HG03139 (cell line): ENCODE results near the gene CES1.
A peak's percentile ranks its signal among the peaks of the same experiment; 100 is the strongest.
"Not testable (repeated sequence)": the region's sequence is repeated elsewhere in the genome, so short reads cannot be mapped to it uniquely, and the experiment has no call there.

Experiments used
- ATAC-seq: cut with Tn5 transposase; IDR thresholded peaks from one replicate; pipeline ENCODE4 v1.9.1; 2021; ENCODE audit not compliant: unreplicated experiment

Gene CES1

DNA sequence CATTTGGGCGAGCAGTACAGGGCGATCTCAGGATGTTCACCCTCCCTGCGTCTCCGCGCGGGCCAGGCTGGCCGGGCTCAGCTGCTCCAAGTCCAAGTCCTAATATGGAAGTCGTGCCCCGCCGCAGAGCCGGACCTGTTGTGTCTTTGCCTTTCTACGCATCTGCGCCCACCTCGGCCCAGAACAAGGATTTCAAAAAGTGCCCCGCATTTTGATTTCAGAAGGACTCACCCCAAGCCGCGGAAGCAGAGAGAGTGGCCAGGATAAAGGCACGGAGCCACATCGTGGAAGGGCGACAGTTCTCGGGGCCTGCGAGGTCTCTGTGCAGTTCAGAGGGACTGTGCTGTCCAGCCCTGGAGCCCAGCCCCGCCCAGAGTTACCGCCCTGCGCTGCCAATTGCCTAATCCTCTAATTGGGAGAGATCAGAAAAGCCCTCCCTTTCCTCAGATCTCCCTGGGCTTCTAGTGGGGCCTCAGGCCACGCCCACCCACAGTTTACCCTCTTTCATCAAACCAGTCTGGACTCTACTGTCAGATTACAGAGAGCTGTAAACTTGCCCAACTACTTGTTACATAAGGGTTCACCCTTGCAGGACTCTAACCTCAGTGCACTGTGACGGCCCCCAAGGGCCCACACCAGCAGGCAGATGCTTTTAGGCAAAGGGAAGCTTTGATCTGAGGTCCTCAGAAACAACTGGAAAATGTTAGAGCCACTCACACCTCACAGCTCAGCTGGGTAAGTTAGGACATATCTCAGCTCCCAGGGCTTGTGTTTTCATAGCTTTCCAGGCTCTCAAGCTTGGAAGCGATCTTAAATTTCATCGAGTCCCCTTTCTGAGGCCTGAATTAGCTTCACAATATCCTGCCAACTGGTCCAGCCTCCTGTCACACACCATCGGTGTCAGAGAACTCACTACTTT, at the start of gene CES1:
TSS of gene CES1 (minus strand) at position 324 of the 919 bp plus-strand sequence. CDS start at position 283, 41 bp downstream.
- no peak for ATAC-seq

DNA sequence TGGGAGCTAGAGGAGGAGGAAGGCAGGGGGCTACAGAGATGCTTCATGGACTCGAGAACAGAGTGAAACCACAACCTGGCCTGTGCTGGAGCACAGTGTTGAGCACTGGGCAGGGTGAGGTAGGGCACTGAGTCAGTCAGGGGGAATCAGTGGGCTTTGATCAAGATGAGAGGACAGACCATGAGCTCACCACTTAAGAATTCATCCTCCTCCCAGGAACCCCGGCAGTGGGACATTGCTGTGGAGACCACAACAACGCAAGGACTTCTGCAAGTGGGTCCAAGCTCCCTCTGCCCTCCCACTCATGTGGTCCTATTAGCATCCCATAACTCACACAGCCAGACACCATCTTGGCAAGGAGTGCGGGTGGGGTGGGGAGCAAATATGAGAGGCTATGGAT, 44.0 kb upstream of the CES1 start:
- ATAC-seq, result no peak

DNA sequence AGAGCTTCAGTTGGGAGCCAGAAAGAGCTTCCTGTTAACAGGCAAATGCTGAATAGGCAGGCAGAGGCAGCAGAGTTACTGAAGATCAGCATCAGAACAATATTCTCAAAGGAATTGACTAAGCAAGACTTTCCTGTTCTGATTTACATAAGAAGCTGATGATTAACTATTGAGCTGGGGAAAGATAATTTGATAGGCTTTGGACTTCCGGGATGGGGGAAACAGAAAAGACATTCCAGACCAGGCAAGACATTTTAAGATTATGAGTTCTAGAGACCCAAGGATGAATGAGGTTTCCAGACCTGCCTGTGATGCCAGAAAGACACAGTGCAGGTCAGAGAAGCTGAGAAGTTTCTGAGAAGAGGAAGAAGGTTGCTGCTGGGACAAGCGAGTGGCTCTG, 42.4 kb upstream of the CES1 start, which contains the start of gene CES5A:
TSS of gene CES5A (minus strand) at position 101 of the 400 bp plus-strand sequence. CDS start 152 bp downstream, outside the sequence.
- ATAC-seq, result no peak

DNA sequence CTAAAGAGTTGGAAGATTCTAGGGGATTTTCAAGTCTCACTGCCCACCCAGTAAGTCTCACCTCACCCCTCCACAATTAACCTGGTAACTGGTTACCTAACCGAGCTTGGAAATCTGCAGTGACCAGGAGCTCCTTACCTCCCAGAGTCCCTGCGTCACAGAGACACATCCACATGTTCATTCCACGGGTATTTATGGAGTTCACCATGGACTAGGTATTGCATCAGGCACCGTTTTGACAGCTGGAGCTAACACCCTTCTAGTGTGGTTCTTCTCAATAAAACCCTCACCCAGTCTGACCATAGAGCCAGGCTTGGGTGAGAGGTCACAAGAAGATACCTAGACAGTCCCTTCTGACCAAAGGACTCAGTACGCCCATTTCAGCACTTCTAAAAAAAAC, 40.2 kb upstream of the CES1 start:
- no peak for ATAC-seq

DNA sequence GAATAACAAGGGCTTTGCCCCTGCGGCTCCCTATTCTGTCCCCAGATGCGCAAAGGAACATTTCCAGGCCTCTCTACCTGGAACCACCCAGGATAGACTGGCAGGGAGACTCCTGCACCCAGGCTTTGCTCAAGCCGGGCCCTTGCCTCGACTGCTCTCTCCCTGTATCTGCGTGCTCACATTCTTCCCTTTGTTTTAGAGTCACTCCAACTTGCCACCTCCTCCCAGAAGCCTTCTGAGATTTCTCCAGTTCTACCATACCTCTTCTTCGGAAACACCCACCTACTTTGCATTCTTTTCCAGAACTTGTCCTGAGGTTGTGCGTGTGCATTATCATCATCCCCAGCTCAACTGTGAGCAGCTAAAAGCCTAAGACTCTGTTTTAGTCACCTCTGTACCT, 39.2 kb upstream of the CES1 start:
- no peak for ATAC-seq

DNA sequence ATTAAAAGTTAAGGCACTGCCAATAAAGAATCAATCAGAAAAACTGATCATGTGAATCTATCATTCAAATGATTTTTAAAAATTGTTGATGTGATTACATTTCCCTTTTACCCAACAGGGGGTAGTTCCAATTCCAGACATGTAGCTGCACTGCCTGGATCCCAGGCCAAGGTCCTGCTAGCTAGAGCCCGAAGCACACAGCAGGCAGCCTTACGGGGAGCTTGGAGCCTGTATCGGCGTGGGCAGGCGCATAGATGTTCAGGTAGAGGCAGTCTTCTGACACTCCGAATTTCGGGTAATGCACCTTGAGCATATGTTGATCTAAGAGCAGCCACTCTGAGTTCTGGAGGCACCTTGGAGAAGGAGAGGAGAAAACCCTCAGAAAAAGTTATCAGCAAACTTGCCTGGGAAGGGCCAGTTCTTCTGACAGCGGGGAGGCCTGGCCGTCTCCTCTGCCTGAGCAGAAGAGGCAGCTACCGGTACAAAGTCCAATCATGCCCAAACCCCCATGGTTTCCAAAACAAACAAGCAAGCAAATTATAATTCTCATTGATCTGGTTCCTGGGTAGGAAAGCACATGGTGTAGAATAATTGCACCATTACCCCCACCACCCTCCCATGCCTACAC, 38.6 kb upstream of the CES1 start:
- ATAC-seq, result no peak

DNA sequence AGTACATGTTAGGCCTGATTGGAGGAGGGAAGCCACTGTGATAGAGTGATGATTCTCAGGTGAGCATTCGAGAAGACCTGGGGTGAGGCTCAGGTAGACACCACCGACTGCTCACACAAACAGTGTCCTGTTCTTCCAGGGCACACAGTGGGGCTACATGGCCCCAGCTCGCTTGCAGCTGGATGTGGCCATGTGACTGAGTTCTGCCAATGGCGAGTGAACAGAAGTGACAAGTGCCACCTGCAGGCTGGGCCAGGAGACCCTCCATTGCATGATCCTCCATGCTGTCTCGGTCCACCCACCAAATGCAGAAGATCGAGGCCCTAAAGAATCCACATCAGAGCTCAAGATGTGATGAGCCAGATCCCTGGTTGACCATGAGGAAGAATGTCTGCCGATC, 36.1 kb upstream of the CES1 start:
- no peak for ATAC-seq

DNA sequence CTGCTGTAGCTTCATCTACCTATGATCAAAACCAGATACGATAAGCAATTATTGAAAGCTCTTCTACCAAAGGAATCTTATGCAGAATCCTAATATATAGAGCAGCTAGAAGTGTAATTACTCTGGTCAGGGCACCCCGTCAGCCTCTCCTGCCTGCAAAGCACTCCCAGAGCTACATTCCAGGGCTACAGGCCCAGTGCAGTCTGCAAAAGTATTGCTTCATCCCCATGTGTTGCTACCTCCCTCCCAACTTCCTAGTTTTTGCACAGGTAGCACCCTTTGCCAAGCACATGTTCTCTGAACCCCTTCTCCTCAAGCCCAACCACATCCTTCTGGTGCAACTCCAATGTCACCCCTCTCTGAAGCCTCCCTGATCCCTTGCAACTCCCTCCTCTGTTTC, 35.2 kb upstream of the CES1 start:
- ATAC-seq, result no peak

DNA sequence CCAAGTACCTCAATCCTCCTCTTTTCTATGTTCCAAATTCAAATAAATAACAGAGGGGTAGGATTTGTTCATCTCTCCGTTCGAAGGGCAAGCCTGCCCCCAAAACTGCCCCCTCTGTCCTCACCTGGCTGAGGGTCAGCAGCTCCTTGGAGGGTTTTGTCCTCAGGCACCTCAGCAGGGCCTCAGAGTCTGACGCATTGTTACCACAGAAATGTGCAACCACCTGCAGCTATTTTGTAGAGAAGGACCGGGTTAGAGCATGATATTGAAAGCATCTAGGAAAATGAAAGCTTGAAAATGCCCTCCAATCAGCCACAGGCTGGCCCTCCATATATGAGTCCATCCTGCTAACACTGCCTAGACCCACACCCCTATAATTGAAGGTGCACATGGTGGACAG, 28.4 kb upstream of the CES1 start:
- ATAC-seq, result no peak

DNA sequence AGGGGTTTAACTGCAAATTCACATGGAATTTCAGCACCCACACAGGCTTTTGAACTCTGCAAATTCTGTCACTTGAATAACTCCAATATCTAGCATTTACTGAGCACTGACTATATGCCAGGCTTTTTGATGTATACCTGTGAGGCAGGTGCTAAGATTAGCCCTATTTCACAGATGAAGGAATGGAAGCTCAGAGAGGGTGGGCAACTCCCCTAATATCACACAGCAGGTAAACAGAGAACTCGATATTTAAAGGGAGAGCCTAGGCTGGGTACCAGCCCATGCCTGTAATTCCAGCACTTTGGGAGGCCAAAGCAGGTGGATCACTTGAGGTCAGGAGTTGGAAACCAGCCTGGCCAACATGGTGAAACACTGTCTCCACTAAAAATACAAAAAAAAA, 24.8 kb upstream of the CES1 start:
- ATAC-seq, result not testable (repeated sequence)

DNA sequence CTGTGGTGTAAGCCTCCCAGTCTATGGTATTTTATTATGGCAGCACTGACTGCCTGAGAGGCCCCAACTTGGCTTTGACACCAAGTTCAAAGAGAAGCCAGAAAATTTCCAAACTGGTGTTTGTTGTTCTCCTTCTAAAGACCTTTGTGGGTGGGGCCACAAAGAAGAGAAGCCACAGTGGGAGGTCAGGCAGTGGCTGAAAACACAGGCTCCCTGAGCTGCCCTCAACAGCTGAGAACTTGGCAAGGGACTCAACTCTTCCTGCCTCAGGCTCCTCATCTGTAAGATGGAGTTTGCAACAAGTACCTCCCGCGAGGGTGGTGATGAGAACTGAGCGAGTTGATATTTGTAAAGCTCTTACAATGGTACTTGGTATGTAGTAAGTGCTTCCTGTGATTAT, 24.1 kb upstream of the CES1 start:
- ATAC-seq, result no peak

DNA sequence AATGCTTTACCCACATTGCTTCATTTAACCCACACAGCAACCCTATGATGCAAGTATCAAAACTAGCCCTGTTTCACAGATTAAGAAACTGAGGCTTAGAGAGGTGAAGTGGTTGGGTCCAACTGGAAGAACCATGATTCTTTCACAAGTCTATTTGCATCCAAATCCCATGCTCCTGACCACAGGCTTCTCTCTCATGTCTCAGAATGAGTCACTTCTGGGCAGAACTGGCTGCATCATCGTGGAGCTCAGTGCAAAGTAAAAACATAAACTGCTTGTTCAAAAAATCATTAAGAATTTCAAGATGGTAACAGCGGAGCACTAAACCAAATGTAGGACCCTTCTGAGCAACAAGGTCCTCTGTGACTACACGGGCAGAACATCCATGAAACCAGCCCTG, 20.2 kb upstream of the CES1 start:
- ATAC-seq, result no peak

DNA sequence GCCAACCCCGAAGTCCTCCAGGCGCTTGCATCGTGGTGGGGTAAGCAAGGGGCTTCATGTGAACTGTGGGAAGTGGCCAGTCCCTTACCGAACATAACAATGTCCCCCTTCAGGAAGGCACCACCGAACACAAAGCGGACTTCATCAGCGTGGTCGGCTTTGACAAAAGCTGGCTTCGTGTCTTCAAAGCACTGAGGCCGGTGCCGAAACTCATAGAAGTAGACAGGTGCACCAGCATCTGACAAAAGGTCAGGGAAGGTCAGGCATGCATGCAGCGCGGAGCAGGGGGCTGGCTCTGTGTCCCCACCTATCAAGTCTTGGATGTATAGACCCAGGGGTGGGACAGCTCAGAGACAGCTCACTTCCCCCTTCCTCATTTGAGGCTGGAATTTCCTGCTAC, 16.6 kb upstream of the CES1 start:
- no peak for ATAC-seq

DNA sequence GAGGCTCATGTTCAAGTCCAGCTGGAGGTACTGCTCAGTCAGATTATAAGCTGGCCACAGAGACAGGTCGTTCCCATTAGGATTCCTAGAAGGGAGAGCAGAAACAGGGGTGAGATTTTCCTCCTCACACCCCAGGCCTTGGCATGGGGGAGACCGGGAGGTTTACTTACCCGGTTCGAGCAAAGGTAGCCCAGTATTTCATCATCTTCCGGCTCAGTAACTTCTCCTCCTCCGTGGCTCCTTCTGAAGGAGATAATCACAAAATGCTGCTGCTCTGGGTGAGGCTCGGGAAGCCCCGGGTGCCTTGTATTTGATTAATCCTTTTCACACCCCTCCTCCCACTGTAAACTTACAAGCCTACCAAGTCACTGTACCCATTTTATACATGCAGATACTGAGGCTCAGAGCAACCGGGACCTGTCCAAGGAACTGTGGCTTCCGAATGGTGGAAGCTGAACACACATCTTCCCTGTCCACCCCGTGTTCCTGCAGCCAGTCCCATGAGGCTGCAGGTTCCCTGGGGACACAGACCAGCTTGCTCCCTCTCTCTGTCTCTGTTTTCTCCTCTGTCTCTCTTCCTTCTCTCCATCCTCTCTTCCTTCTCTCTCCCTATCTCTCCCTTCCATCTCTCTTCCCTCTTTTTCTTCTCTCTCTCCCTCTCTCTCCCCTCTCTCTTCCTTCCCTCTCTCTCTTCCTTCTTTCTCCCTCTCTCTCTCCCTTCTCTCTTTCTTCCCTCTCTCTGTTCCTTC, 13.9 kb upstream of the CES1 start:
- no peak for ATAC-seq

DNA sequence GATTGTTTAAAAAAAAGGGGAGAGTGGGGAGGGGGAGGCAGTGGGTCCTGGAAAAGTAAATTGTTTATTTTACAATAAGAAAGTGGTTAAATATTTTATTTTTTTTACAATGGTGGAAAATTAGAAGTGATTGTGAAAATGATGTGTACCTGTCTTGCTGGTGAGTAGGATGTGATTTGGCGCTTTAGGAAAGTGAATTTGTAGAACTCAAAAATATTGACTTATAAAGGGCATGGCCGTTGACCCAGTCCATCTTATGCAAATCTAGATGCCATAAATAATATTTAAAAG, 10.2 kb upstream of the CES1 start:
- ATAC-seq, result no peak

DNA sequence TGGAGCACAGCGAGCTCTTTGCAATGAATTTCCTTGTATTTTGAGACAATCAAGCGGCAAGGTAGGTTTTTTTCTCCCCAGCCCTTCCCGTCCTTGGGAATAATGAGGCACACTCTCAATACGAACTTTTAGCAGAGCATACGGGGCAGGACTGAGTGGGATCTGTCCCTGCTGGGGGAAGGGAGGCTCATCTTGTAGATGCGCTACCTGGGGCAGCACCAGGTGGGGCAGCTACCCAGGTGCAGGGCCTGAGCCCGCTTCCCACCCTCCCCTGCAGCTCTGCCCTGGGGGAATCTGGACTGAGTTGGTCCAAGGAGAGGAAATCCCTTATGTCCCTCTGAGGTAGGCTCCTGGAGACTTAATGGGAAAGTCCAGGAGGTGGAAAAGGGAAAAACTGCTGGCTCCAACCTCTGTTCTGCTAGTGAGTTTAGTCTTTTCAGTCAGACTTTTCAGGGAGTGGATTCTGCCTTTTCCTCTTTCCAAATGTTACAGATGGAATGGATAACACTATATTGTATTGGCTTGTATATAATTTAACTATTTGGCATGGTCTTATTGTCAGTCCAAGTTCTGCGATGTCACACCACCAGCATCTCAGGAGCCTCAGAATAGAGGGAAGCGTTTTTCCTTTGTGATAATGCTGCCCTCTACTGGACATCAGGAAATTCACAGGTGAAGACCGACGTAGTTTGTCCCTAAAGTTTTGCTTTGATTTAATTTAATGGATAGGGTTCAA, 9.6 kb upstream of the CES1 start:
- ATAC-seq, result peak; percentile 63

DNA sequence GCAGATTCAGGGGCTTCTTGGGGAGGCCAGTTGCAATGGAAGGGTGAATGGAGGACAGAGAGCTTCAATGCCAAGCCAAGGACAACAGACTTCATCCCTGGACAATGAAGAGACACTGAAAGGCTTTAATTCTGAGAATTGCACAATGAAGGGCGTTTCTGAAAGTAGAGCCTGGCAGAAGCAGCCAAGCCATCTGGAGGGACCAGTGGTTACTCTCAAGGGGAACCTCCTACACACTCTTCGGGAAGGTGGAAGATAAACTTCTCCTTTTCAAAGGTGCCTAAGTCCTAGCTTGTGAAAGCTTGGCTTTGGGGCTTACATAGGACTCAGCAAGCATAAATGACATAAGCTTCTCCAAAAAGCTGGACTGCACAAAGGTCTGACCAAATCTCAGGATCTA, 6.2 kb upstream of the CES1 start:
- ATAC-seq, result no peak

DNA sequence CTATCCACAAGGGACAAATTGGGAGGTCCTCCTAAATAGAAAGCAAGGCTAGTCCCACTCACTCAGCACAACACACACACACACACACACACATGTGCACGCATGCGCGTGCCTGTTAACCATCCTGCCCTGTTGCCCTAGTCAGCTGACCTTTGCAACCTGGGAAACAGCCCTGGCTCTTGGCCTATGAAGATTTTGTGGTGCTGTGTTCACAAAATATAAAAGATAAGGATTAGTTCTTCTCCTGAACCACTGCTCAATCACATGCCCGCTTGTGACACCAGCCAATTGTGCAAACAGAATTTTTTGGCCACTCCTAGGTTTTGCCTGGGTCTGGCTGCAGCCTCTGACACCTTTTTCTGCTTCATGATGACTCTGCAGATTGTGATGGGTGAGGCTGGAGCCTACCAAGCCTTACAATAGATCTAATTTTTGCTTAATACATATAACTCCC, 3.3 kb upstream of the CES1 start:
- ATAC-seq, result no peak

DNA sequence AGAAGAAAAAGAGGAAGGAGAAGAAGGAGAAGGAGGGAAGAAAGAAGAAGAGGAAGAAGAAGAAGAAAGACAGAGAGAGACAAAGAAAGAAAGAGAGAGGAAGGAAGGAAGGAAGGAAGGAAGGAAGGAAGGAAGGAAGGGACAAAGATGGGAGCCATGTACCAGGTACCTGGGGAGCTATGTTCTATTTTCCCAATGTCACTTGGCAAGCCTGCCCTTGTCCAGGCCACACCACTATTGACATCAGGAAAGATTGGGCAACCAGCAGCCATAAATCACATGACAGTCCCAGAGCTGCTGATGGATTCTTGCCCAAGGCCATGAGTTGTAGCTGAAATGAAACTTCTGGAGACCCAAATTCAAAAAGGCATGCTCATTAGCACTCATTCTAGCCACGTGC, 2.7 kb upstream of the CES1 start:
- no peak for ATAC-seq

DNA sequence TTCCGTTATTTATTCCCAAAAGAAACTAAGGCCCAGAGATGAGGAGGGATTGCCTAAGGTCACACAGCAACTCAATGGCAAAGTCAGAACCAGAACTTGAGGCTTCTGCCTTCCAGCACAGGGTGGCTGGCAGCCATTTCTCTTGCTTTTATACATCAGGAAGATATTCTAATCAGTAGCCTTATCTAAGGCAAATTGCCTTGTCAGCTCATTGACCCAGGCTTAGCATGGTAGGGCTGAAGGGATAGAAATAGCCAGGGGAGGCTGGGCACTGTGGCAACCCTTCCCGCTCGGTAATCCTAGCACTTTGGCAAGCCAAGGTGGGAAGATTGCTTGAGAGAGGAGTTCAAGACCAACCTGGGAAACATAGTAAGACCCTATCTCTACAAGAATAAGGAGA, 2.3 kb upstream of the CES1 start:
- not testable (repeated sequence) for ATAC-seq

DNA sequence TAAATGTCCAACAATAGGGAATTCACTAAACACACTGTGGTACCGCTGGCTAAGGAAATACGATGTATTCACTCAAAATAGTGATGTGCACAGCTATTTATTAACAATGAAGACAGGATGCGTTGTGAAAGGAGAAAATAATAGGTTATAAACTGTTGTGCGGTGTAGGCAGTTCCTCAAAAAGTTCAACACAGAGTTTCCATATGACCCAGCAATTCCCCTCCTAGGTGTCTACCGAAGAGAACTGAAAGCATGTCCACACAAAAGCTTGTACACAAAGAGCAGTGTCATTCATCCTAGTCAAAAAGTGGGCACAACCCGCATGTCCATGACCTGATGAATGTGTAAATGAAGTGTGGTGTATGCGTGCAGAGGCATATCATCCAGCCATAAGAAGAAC, 1.2 kb upstream of the CES1 start:
- ATAC-seq, result peak; percentile 50
